Astrocyte (in vitro differentiated cells and primary cell): Measurements from ENCODE around the gene CDKN2B-AS1. TPM values are rescaled to one million over a fixed set of nuclear protein-coding genes. Genes with fewer than 3 reads are reported as not detected.

Experiments
- DNase-seq: peaks from one replicate; pipeline ENCODE4 v3.0.0-alpha.2; 2010; ENCODE audit warnings: low read depth
- FAIRE-seq: peaks from 2 replicates; lab custom pipeline; 2011; peaks lifted over from hg19 to GRCh38; lab: Jason Lieb, UNC
- H2AFZ ChIP-seq: 2 replicates; pipeline ENCODE4 v1.6.0; 2012; ENCODE audit warnings: low read depth, low read length, inconsistent platforms
- H3K27ac ChIP-seq: 2 replicates; pipeline ENCODE4 v1.5.1; 2011; ENCODE audit warnings: low read depth, low read length, inconsistent platforms
- H3K27me3 ChIP-seq: 2 replicates; pipeline ENCODE4 v1.6.0; 2011; ENCODE audit warnings: low read length, inconsistent platforms; ENCODE audit not compliant: insufficient read depth
- H3K36me3 ChIP-seq: 2 replicates; pipeline ENCODE4 v1.5.1; 2011; ENCODE audit warnings: low read length, inconsistent platforms; ENCODE audit not compliant: insufficient read depth
- H3K4me1 ChIP-seq: 2 replicates; pipeline ENCODE4 v1.5.1; 2011; ENCODE audit warnings: low read length, inconsistent platforms; ENCODE audit not compliant: insufficient read depth
- H3K4me2 ChIP-seq: 2 replicates; pipeline ENCODE4 v1.6.0; 2012; ENCODE audit warnings: low read length, inconsistent platforms
- H3K4me3 ChIP-seq: 2 replicates; pipeline ENCODE4 v1.5.1; 2011; ENCODE audit warnings: low read depth, mild to moderate bottlenecking, low read length, inconsistent platforms; ENCODE audit not compliant: insufficient read depth
- H3K79me2 ChIP-seq: 2 replicates; pipeline ENCODE4 v1.6.0; 2012; ENCODE audit warnings: mild to moderate bottlenecking, low read length, inconsistent platforms; ENCODE audit not compliant: insufficient read depth
- H3K9ac ChIP-seq: 2 replicates; pipeline ENCODE4 v1.6.0; 2012; ENCODE audit warnings: mild to moderate bottlenecking, low read length, inconsistent platforms
- H3K9me3 ChIP-seq: 2 replicates; pipeline ENCODE4 v1.5.1; 2012; ENCODE audit warnings: low read depth, mild to moderate bottlenecking, low read length, inconsistent platforms; ENCODE audit not compliant: insufficient read depth
- H4K20me1 ChIP-seq: 2 replicates; pipeline ENCODE4 v1.6.0; 2012; ENCODE audit warnings: low read length, inconsistent platforms; ENCODE audit not compliant: insufficient read depth
- H3K27ac Mint-ChIP-seq: one replicate; pipeline ENCODE4 v1.8.0; 2021; ENCODE audit warnings: mild to moderate bottlenecking, mixed read lengths; ENCODE audit not compliant: unreplicated experiment
- H3K27me3 Mint-ChIP-seq: one replicate; pipeline ENCODE4 v1.8.0; 2021; ENCODE audit warnings: low read depth, mixed read lengths; ENCODE audit not compliant: unreplicated experiment
- H3K36me3 Mint-ChIP-seq: one replicate; pipeline ENCODE4 v1.8.0; 2021; ENCODE audit warnings: low read depth, mixed read lengths; ENCODE audit not compliant: unreplicated experiment
- H3K4me1 Mint-ChIP-seq: one replicate; pipeline ENCODE4 v1.8.0; 2021; ENCODE audit warnings: low read depth, mixed read lengths; ENCODE audit not compliant: unreplicated experiment
- H3K4me3 Mint-ChIP-seq: one replicate; pipeline ENCODE4 v1.8.0; 2021; ENCODE audit warnings: mild to moderate bottlenecking, moderate library complexity, mixed read lengths; ENCODE audit not compliant: unreplicated experiment
- H3K9me3 Mint-ChIP-seq: one replicate; pipeline ENCODE4 v1.8.0; 2021; ENCODE audit warnings: mild to moderate bottlenecking, mixed read lengths; ENCODE audit not compliant: unreplicated experiment
- EZH2 ChIP-seq: IDR thresholded peaks from 2 replicates; pipeline ENCODE4 v1.6.1; 2012; ENCODE audit warnings: mild to moderate bottlenecking, low read length, inconsistent platforms; ENCODE audit not compliant: insufficient read depth
- total RNA-seq: library from RNA; stranded (reverse); gene quantifications from 2 replicates; pipeline ENCODE4 v1.2.1, GENCODE V29; 2021
- TF ChIP-seq, protein P1 (sequence below): IDR thresholded peaks from 2 replicates; pipeline ENCODE4 v1.5.1; 2011; ENCODE audit warnings: low read depth, mild to moderate bottlenecking, inconsistent platforms, low read length, moderate library complexity; ENCODE audit not compliant: insufficient read depth

Gene CDKN2B-AS1
- total RNA-seq, 1 donor from 2014 or later = 2.3 TPM

DNA sequence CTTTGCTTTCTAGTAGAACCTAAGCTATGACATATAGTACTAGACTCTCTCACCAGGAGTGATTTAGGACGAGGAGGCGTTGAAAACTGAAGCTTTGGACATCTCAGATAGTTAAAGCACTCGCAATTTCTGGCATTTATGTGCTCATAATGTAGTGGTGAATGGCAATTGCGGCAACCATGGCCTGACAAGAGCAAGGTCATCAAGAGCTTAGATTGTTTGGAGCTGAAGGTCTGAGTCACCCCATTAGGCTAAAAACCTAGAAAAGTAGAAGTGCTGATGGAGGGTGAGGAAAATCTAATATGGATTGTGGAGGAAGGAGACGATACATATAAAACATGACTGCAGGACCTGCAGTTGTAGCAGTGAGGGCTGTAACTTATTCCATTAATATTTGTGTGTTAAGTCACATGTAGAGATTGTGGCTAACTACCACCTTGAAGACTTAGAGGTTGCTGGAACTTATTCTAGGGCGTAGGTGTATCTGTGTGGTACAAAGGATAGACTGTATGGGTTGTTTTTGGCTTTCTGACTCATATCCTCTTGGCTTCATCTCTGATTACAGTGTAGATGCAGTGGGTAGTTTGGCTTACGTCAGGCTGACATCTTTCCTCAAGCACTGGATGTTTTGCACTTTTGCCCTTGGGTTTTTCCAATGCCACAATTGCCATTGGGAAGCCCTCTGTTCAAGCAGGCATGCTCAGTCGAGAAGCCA is 153.4 kb downstream of the CDKN2B-AS1 start:
- Mint-ChIP-seq H3K27me3 (no peaks in the 10 kb centered on the region), H3K36me3 (no peaks in the 10 kb centered on the region), H3K4me1 (peaks cover 21% of the 10 kb centered on the region), H3K27ac (peak overlapping the region; percentile 31), H3K9me3 (no peaks in the 10 kb centered on the region), H3K4me3 (no peak overlapping the region)
- FAIRE-seq (peak; percentile 96), DNase-seq (peak; percentile 100)
- TF ChIP-seq, protein P1, sequence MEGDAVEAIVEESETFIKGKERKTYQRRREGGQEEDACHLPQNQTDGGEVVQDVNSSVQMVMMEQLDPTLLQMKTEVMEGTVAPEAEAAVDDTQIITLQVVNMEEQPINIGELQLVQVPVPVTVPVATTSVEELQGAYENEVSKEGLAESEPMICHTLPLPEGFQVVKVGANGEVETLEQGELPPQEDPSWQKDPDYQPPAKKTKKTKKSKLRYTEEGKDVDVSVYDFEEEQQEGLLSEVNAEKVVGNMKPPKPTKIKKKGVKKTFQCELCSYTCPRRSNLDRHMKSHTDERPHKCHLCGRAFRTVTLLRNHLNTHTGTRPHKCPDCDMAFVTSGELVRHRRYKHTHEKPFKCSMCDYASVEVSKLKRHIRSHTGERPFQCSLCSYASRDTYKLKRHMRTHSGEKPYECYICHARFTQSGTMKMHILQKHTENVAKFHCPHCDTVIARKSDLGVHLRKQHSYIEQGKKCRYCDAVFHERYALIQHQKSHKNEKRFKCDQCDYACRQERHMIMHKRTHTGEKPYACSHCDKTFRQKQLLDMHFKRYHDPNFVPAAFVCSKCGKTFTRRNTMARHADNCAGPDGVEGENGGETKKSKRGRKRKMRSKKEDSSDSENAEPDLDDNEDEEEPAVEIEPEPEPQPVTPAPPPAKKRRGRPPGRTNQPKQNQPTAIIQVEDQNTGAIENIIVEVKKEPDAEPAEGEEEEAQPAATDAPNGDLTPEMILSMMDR = no peak
- TF ChIP-seq EZH2 = no peak
- H4K20me1 ChIP-seq = no peaks in the 10 kb centered on the region
- peak overlapping the region; percentile 54 for H3K4me2 ChIP-seq
- H3K9me3 ChIP-seq = no peaks in the 10 kb centered on the region
- peak overlapping the region; percentile 35 for H2AFZ ChIP-seq
- no peak overlapping the region for H3K4me3 ChIP-seq
- peak overlapping the region; percentile 88 for H3K27ac ChIP-seq
- H3K9ac ChIP-seq = peak overlapping the region; percentile 61
- H3K79me2 ChIP-seq = no peaks in the 10 kb centered on the region
- no peaks in the 10 kb centered on the region for H3K36me3 ChIP-seq
- H3K27me3 ChIP-seq = no peaks in the 10 kb centered on the region
- H3K4me1 ChIP-seq = peaks cover 24% of the 10 kb centered on the region

DNA sequence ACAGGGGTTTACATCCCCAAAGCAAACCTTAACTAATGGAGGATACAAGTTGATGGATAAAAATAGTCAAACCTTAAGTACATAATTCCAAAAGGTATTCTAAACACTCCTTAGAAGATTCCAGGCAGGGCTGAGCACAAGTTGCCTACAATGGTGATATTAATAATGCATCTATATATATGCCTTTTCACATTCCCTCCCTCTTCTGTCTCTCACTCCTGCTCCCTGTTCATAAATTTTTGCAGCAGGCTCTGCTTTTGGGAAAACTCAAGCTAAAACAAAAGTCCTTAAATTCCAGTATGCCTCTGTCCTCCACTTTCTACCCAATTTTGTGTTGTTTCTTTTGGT is 153.9 kb downstream of the CDKN2B-AS1 start:
- H3K36me3 Mint-ChIP-seq = no peaks in the 10 kb centered on the region
- no peak overlapping the region for H3K4me3 Mint-ChIP-seq
- Histone ChIP-seq H3K4me3 (no peak overlapping the region), H3K27me3 (no peaks in the 10 kb centered on the region), H3K4me2 (peak overlapping the region; percentile 54), H3K79me2 (no peaks in the 10 kb centered on the region), H2AFZ (no peak overlapping the region), H3K9ac (peak overlapping the region; percentile 54), H3K36me3 (no peaks in the 10 kb centered on the region), H3K9me3 (no peaks in the 10 kb centered on the region), H3K27ac (peak overlapping the region; percentile 88), H3K4me1 (peaks cover 24% of the 10 kb centered on the region), H4K20me1 (no peaks in the 10 kb centered on the region)
- no peak for TF ChIP-seq EZH2
- TF ChIP-seq, protein P1 = no peak
- peaks cover 25% of the 10 kb centered on the region for H3K4me1 Mint-ChIP-seq
- DNase-seq = no peak
- no peak for FAIRE-seq
- H3K9me3 Mint-ChIP-seq = no peaks in the 10 kb centered on the region
- H3K27me3 Mint-ChIP-seq = no peaks in the 10 kb centered on the region
- no peak overlapping the region for H3K27ac Mint-ChIP-seq

- TF ChIP-seq, protein P1 = no peak
- TF ChIP-seq EZH2 = no peak
- no peak for FAIRE-seq
- Mint-ChIP-seq H3K4me1 (peaks cover 23% of the 10 kb centered on the region), H3K27ac (no peak overlapping the region), H3K36me3 (no peaks in the 10 kb centered on the region), H3K27me3 (no peaks in the 10 kb centered on the region), H3K4me3 (no peak overlapping the region), H3K9me3 (no peaks in the 10 kb centered on the region)
- Histone ChIP-seq H2AFZ (no peak overlapping the region), H3K4me2 (peak overlapping the region; percentile 54), H3K9ac (peak overlapping the region; percentile 54), H3K27me3 (no peaks in the 10 kb centered on the region), H4K20me1 (no peaks in the 10 kb centered on the region), H3K79me2 (no peaks in the 10 kb centered on the region), H3K9me3 (no peaks in the 10 kb centered on the region), H3K4me3 (no peak overlapping the region), H3K4me1 (peaks cover 24% of the 10 kb centered on the region), H3K36me3 (no peaks in the 10 kb centered on the region), H3K27ac (peak overlapping the region; percentile 88)
- DNase-seq = peak; percentile 59
These were observed 154.5 kb downstream of the CDKN2B-AS1 start for GRCh38 chr9:22148876-22149637.
